OCI-M2 (cell line): Measurements from ENCODE around the gene SAMD9.
"Not testable (repeated sequence)": the region's sequence is repeated elsewhere in the genome, so short reads cannot be mapped to it uniquely, and the experiment has no call there.

ENCODE experiments used
- DNase-seq: peaks from one replicate; lab custom pipeline; 2025; ENCODE audit not compliant: unreplicated experiment; lab: John Stamatoyannopoulos, UW

The SAMD9 gene

DNA sequence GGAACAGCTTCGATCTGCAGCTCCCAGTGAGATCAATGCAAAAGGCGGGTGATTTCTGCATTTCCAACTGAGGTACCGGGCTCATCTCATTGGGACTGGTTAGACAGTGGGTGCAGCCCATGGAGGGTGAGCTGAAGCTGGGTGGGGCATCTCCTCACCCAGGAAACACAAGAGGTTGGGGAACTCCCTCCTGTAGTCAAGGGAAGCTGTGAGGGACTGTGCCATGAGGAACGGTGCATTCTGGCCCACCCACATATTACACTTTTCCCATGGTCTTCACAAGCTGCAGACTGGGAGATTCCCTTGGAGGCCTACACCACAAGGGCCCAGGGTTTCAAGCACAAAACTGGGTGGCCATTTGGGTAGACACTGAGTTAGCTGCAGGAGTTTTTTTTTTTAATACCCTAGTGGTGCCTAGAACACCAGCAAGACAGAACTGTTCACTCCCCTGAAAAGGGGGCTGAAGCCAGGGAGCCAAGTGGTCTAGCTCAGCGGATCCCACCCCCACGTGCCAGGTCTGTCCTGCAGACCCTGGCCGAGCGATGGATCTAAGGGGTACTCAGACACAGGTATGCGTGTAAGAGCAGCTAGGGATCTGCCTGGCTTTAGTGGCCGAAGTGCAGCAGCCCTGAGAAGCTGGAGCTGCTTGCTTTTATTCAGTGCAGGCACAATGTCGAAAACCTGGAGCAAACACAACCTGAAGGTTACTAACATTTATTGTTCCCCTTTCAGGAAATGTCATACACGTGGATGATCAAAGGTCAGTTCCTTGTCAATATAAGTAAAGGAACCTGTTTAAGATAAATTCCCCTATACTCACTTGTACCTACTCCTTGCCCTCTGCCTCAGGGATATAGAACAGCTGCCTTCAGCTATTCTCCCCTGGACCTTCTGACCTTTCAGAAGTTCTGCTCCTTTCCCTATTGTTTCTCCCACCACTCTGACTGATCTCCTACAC lies 3.1 kb upstream of the SAMD9 start:
- DNase-seq = no peak

DNA sequence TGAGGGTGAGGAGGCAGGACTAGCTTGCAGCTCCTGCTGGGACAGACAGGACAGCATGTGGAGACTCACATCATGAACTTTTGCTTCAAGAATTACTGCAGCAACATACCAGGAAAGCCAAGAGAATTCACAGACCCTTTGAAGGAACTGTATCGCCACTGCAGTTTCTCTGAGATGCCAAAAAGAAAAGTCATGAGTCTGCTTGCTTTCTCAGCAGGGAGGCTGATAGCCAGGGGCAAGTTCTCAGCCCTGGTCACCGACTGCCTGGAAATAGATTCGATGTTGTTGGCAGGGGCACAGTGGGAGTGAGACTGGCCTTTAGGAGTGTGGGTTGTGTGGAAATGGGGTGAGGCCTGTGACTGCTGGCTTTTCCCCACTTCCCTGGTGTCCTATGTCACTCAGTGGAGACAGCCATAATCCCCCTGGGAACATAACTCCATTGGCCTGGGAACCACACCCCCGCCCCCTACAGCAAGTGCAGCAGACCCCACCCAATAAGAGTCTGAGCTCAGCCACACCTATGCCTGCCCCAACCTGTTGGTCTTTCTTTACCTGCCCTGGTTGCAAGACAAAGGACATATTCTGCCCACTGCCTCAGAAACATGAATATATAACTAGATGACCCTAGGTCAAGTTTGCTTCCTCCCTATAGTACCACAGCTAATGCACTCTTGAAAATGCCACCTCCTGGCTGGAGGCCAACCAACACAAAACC lies 1.6 kb upstream of the SAMD9 start:
- DNase-seq = no peak

DNA sequence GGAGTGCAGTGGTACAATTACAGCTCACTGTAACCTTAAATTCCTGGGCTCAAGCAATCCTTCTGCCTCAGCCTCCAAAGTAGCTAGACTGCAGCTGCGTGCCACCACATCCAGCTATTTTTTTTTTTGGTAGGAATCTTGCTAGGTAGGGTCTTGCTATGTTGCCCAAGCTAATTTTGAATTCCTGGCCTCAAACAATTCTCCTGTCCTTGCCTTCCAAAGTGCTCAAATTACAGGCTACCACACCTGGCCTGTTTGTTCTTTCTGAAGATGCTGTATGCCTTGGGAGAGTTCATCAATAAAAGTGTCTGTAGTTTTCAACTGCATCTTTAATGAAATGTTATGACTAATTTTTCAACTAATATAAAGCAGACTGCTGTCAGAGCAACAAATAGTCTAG lies 452 bp downstream of the SAMD9 start:
- no peak for DNase-seq

GRCh38 chr7:93115796-93116195 lies 2.0 kb downstream of the SAMD9 start:
- no peak for DNase-seq

- no peak for DNase-seq
Observed at GRCh38 chr7:93108003-93108402, 9.8 kb downstream of the SAMD9 start.

GRCh38 chr7:93097388-93097787 lies 20.4 kb downstream of the SAMD9 start:
- no peak for DNase-seq

DNA sequence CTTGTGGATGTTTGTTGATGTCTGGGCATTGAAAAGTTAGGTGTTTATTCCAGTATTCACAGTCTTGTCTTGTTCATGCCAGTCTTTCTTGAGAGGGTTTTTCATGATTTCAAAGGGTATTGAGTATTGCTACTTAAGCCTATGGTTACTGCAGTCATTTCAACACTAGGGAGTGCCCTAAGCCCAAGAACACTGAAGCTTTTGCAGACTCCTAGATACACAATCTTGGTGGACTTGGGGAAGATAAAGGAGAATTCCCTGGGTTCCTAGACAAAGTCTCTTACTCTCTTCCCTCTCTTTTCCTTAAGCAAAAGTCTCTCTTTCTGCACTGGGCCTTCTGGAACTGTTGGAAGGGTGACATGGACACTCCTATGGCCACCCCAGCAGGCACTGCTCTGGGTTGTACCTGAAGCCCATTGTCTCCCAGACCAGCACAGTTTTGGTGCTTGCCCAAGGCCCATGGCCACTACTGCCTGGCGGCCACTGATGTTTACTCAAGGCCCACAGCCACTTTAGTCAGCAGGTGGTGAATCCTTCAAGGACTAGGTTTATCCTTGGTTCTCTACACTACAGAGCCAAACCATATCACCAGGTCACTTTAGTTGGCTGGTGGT lies 24.9 kb downstream of the SAMD9 start:
- no peak for DNase-seq

- DNase-seq = not testable (repeated sequence)
Observed at GRCh38 chr7:93073357-93073756, 44.4 kb downstream of the SAMD9 start.

DNA sequence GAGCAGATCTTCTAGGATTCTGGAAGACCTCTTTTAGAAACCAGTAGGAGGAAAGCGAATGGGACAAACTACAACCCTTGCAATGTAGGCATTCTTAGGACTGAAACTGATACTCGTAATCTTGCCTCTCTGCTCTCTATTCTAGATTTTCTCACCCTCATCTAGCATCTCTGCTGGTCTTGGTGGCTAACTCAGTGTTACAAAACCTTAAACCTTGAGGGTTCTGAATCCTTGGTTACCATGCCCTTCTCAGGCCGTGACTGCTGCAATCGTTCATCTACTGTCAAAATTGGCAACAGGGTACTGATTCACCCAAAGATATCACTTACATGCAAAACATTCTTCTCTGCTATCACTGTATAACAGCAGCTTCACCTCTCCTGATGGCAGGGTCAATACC lies 55.2 kb downstream of the SAMD9 start:
- no peak for DNase-seq

- no peak for DNase-seq
Observed at GRCh38 chr7:93060865-93061264, 56.9 kb downstream of the SAMD9 start.

DNA sequence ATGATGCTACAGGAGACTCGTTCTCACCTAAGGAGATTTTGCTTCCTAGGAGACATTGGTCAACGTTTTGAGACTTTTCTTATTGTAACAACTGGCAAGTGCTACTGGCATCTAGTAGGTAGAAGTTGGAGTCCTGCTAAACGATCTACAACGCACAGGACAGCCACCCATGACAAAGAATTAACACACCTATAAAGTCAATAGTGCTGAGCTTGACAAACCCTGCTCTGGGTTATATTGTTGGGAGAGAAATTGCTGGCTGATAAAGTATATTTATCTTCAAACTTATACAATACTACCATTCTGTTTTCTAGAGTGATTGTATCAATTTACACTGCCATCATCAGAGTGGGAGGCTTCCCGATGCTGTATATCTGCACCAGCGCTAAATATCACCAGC lies 57.8 kb downstream of the SAMD9 start:
- DNase-seq = no peak

- not testable (repeated sequence) for DNase-seq
Observed at GRCh38 chr7:93056621-93057020, 61.2 kb downstream of the SAMD9 start.

DNA sequence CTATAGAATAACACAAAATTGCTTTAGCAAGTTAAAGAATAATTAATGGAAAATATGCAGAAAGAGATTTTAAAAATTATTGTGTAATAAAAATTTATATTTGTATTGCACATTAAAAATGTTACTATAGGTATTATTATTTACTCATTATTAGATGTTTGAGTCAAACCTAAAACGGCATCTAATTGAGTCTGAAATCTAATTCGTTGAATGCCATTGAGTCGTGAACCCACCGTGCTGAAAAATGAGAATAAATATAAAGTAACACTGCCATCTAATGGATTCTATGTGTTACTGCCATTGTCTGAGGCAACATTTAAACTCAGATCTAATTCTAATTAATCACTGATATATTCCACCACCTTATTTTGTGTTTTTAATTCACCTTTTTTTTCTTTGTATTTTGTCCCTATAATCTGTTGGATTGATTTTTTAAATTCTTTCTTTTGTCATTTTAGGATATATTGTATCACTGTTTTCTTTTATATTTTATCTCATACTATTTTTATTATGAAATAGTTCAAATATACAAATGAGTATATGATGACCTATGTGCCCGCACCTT lies 62.2 kb downstream of the SAMD9 start:
- no peak for DNase-seq

DNA sequence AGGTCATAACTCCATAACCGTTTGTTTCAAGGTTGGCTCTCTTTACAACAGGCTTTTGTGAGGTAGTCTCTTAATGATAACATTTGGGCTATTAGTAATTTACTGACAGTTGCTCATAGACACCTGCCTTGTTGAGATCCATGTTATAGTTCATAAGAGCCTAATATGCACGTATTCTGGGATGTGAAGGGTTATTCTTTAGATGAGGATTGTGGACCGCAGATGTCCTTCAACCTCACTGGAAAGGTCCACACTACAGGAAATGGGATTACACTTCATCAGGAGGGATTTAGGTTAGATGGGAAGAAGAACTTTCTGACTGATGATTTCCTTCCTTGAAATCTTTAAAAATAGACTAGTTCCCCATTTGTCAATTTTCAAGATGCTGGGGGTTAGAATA lies 62.8 kb downstream of the SAMD9 start:
- DNase-seq = no peak

DNA sequence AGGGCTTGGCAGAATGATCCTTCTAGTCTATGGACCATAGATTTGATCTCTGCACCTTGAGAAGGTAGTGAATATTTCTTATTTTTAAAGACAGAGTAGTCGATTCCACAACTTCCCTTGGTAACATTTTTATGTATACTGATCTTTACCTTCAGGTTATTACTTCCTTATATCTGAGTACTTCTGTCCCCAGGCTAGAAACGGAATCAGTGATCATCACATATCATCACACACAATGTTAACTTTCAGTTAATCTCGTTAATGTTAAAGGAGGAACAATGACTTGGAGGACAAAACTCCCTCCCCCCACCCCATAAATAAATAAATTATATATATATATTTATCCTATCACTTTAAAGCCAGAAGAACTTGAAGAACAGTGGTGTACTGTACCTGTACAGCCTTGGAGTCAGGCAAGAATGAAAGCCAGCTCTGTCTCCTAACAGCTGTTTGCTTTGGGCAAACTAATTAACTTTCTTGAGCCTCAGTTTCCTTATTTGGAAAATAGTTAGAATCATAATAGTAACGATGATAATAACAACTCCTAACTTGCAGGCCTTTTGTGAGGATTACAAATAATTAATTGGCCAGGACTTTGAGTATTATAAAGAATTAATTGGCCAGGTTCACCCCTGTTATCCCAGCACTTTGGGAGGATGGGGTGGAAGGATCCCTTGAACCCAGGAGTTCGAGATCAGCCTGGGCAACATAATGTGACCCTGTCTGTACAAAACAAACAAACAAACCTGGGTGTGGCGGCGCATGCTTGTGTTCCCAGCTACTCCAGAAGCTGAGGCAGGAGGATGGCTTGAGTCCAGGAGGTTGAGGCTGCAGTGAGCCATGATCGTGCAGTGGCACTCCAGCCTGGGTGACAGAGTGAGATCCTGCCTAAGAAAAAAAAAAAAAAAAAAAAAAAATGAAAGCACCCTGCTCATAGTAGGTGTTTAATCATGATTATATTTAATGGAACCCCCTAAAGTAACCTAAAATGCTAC lies 63.5 kb downstream of the SAMD9 start:
- DNase-seq = no peak

GRCh38 chr7:93053209-93053948 lies 64.4 kb downstream of the SAMD9 start:
- no peak for DNase-seq

- DNase-seq = no peak
Observed at GRCh38 chr7:93051660-93052059, 66.1 kb downstream of the SAMD9 start.
